OCI-LY3 (cell line): ENCODE measurements around the gene ESM1.

Experiments
- H2AFZ ChIP-seq: fragments of 200-600, 300-600 bp; shearing (Covaris generic); 2 replicates; pipeline ENCODE4 v1.6.0; 2014; ENCODE audit warnings: antibody characterized with exemption, low read depth, low read length
- H3K27ac ChIP-seq: fragments of 200-600, 300-600 bp; sonication (generic); 2 replicates; pipeline ENCODE4 v1.5.1; 2014; ENCODE audit warnings: mild to moderate bottlenecking, low read length, moderate library complexity, mixed read lengths
- H3K27me3 ChIP-seq: fragments of 200-600, 300-600 bp; sonication (generic); 2 replicates; pipeline ENCODE4 v1.6.1; 2014; ENCODE audit warnings: low read depth, low read length, mixed read lengths
- H3K36me3 ChIP-seq: fragments of 200-600, 300-600 bp; sonication (generic); replicated peaks from 2 replicates; pipeline ENCODE3; 2014; ENCODE audit warnings: low read depth, low read length, mixed read lengths
- H3K4me1 ChIP-seq: fragments of 300-600, 200-600 bp; sonication (generic); 2 replicates; pipeline ENCODE4 v1.6.1; 2014; ENCODE audit warnings: low read length, mixed read lengths
- H3K4me2 ChIP-seq: fragments of 200-600, 300-600 bp; sonication (generic); 2 replicates; pipeline ENCODE4 v1.6.1; 2014; ENCODE audit warnings: low read length, mixed read lengths
- H3K4me3 ChIP-seq: fragments of 300-600, 200-600 bp; sonication (generic); 2 replicates; pipeline ENCODE4 v1.5.1; 2014; ENCODE audit warnings: antibody characterized with exemption, mild to moderate bottlenecking, low read length, moderate library complexity
- H3K79me2 ChIP-seq: fragments of 300-600, 200-600 bp; shearing (Covaris generic); 2 replicates; pipeline ENCODE4 v1.6.1; 2014; ENCODE audit warnings: mild to moderate bottlenecking, low read length, mixed read lengths
- H3K9ac ChIP-seq: fragments of 300-600, 200-600 bp; shearing (Covaris generic); 2 replicates; pipeline ENCODE4 v1.6.0; 2014; ENCODE audit warnings: mild to moderate bottlenecking, low read length, moderate library complexity
- H3K9me3 ChIP-seq: fragments of 200-600, 300-600 bp; shearing (Covaris generic); 2 replicates; pipeline ENCODE4 v1.6.1; 2014; ENCODE audit warnings: low read length, mixed read lengths; ENCODE audit not compliant: insufficient read depth
- H4K20me1 ChIP-seq: fragments of 200-600, 300-600 bp; sonication (generic); 2 replicates; pipeline ENCODE4 v1.6.1; 2016; ENCODE audit warnings: low read length, mixed read lengths; ENCODE audit not compliant: insufficient read depth
- EZH2phosphoT487 ChIP-seq: fragments of 200-600 bp; shearing (Covaris generic); IDR thresholded peaks from 2 replicates; pipeline ENCODE4 v1.6.1; 2018; ENCODE audit warnings: antibody characterized with exemption, mixed run types, low read depth
- TF ChIP-seq, protein P1 (sequence below): fragments of 200-600, 300-600 bp; sonication (generic); IDR thresholded peaks from 2 replicates; pipeline ENCODE4 v1.5.1; 2014; ENCODE audit warnings: antibody characterized with exemption, low read length, low read depth

Gene ESM1

DNA sequence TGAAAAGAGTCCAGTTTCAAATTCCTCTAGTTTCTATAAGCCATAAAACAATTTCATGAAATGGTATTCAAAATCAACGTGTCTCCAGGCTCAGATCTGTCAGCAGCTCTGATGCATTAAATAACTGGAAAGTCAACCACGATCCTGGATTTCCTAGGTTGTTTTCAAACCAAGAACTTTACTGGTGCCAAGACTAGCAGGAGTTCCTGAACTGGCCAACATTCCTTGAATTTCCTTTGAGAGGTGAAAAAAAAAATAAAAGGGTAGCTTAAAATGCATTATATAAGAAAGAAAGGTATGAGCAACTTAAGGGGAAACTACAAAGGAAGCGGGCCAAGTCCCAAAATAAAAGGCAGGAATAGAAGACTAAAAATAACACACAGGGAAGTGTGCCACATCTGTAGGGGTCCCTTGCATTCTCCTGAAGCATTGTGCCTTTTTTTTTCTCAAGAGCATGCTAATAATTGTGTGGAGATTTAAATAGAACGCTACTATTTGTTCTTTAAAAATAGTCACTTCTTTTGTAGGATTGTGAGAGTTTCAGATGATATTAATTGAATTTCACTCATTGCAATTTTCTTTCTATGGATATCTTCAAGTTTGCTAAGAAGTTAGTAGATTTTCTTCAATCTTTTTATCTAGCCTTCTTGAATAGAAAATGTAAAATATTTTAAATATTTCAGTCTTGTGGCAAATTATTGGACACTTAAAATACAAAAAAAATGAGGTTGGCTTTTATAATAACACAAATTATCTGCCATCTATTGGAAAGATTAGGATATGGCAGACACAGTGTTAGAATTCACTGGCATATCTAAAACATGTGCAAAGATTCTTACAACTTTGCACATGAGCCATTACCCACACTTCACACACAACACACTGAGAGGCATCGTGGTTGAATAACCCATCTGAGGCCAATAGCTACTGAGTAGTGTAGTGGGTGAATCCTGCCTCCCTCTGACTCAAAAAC, 15.3 kb downstream of the ESM1 start:
- H3K9ac ChIP-seq = no peak overlapping the region
- H4K20me1 ChIP-seq = no peaks in the 10 kb centered on the region
- H3K27ac ChIP-seq = no peak overlapping the region
- H3K4me3 ChIP-seq = no peak overlapping the region
- no peaks in the 10 kb centered on the region for H3K79me2 ChIP-seq
- no peaks in the 10 kb centered on the region for H3K36me3 ChIP-seq
- H3K4me2 ChIP-seq = no peak overlapping the region
- peaks cover 23% of the 10 kb centered on the region for H3K27me3 ChIP-seq
- TF ChIP-seq EZH2phosphoT487 = no peak
- TF ChIP-seq, protein P1, sequence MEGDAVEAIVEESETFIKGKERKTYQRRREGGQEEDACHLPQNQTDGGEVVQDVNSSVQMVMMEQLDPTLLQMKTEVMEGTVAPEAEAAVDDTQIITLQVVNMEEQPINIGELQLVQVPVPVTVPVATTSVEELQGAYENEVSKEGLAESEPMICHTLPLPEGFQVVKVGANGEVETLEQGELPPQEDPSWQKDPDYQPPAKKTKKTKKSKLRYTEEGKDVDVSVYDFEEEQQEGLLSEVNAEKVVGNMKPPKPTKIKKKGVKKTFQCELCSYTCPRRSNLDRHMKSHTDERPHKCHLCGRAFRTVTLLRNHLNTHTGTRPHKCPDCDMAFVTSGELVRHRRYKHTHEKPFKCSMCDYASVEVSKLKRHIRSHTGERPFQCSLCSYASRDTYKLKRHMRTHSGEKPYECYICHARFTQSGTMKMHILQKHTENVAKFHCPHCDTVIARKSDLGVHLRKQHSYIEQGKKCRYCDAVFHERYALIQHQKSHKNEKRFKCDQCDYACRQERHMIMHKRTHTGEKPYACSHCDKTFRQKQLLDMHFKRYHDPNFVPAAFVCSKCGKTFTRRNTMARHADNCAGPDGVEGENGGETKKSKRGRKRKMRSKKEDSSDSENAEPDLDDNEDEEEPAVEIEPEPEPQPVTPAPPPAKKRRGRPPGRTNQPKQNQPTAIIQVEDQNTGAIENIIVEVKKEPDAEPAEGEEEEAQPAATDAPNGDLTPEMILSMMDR = 0 out of 2 replicates have a peak, but pooled peaks have one; percentile 6
- no peak overlapping the region for H2AFZ ChIP-seq
- H3K9me3 ChIP-seq = no peaks in the 10 kb centered on the region
- H3K4me1 ChIP-seq = no peaks in the 10 kb centered on the region

DNA sequence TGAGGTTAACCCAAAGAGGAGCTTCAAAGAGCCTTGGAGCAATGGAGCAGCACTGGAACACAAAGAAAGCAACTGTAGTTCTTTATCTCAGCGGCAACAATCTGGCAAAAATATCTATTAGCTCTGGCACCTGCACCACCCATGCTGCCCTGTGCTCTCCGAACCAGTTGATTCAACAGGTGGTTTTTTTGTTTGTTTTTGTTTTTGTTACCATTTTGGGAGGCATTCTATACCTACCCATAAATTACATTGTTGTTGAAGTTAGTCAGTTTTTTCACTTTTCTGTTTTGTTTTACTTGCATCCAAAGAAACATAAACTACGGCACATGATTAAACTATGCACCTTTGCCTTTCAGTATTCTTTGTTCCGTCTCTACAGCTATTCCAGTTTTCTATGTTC, 16.2 kb downstream of the ESM1 start:
- H3K27me3 ChIP-seq = peaks cover 24% of the 10 kb centered on the region
- no peaks in the 10 kb centered on the region for H3K36me3 ChIP-seq
- H4K20me1 ChIP-seq = no peaks in the 10 kb centered on the region
- H3K4me3 ChIP-seq = no peak overlapping the region
- no peak overlapping the region for H3K4me2 ChIP-seq
- no peak for TF ChIP-seq EZH2phosphoT487
- TF ChIP-seq, protein P1 = no peak
- H3K79me2 ChIP-seq = no peaks in the 10 kb centered on the region
- no peak overlapping the region for H3K27ac ChIP-seq
- no peaks in the 10 kb centered on the region for H3K9me3 ChIP-seq
- H2AFZ ChIP-seq = no peak overlapping the region
- H3K4me1 ChIP-seq = no peaks in the 10 kb centered on the region
- H3K9ac ChIP-seq = no peak overlapping the region

DNA sequence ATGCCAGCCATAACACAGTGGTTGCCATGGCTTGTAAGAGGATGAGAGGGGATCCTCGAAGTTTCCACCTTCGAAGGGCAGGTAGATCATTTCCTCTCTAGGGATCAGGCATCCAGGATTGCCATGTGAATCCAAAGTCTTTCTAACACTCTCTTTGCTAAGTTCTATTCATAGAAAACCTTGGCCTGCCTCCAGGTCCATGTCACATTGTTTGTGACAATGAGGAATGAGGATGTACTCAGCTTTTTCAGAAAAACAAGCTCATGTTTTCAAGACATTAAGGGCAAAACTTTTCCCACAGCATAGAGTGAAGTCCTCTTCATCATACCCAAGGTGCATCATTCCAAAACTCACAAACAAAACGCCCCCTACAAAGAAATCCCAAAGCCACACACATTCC, 19.6 kb downstream of the ESM1 start:
- H3K27me3 ChIP-seq = peaks cover 41% of the 10 kb centered on the region
- H3K9ac ChIP-seq = no peak overlapping the region
- H3K4me2 ChIP-seq = no peak overlapping the region
- no peak for TF ChIP-seq EZH2phosphoT487
- TF ChIP-seq, protein P1 = no peak
- peaks cover 2% of the 10 kb centered on the region for H3K4me1 ChIP-seq
- H4K20me1 ChIP-seq = no peaks in the 10 kb centered on the region
- H3K27ac ChIP-seq = no peak overlapping the region
- no peaks in the 10 kb centered on the region for H3K36me3 ChIP-seq
- H2AFZ ChIP-seq = no peak overlapping the region
- no peaks in the 10 kb centered on the region for H3K79me2 ChIP-seq
- H3K4me3 ChIP-seq = no peak overlapping the region
- no peaks in the 10 kb centered on the region for H3K9me3 ChIP-seq

DNA sequence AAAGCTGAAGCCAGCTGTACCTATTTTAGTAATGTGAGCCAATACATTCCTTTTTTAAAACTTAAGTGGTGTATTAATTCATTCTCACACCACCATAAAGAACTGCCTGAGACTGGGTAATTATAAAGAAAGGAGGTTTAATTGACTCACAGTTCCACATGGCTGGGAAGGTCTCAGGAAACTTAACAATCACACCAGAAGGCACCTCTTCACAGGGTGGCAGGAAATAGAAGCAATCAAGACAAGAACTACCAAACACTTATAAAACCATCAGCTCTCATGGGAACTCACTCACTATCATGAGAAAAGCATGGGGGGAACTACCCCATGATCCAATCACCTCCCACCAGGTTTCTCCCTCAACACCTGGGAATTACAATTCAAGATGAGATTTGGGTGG, 21.0 kb downstream of the ESM1 start:
- peaks cover 36% of the 10 kb centered on the region for H3K27me3 ChIP-seq
- no peak overlapping the region for H3K4me3 ChIP-seq
- H2AFZ ChIP-seq = no peak overlapping the region
- H3K79me2 ChIP-seq = no peaks in the 10 kb centered on the region
- H3K9ac ChIP-seq = no peak overlapping the region
- TF ChIP-seq, protein P1 = no peak
- TF ChIP-seq EZH2phosphoT487 = no peak
- H3K9me3 ChIP-seq = no peaks in the 10 kb centered on the region
- H3K4me1 ChIP-seq = peaks cover 16% of the 10 kb centered on the region
- no peaks in the 10 kb centered on the region for H4K20me1 ChIP-seq
- no peaks in the 10 kb centered on the region for H3K36me3 ChIP-seq
- H3K4me2 ChIP-seq = no peak overlapping the region
- H3K27ac ChIP-seq = no peak overlapping the region
